ENCODE results near the gene IFITM1.
"Not testable (repeated sequence)": the region's sequence is repeated elsewhere in the genome, so short reads cannot be mapped to it uniquely, and the experiment has no call there.

The IFITM1 gene

GRCh38 chr11:350723-351255 is 36.9 kb downstream of the IFITM1 start:
- DNase-seq: no peak

GRCh38 chr11:351411-351810 is 37.6 kb downstream of the IFITM1 start:
- DNase-seq: no peak

- no peak for DNase-seq
Measured at GRCh38 chr11:352456-353031, 38.7 kb downstream of the IFITM1 start.

GRCh38 chr11:353179-353873 is 39.5 kb downstream of the IFITM1 start:
- DNase-seq: no peak

- no peak for DNase-seq
Measured at GRCh38 chr11:355581-356458, 42.0 kb downstream of the IFITM1 start.

- DNase-seq: no peak
Measured at GRCh38 chr11:356610-357009, 42.8 kb downstream of the IFITM1 start.

- DNase-seq: no peak
Measured at GRCh38 chr11:357582-357981, 43.7 kb downstream of the IFITM1 start.

- no peak for DNase-seq
Measured at GRCh38 chr11:358129-358800, 44.4 kb downstream of the IFITM1 start.

GRCh38 chr11:359181-359714 is 45.4 kb downstream of the IFITM1 start:
- DNase-seq: no peak

GRCh38 chr11:360326-361280 is 46.8 kb downstream of the IFITM1 start:
- DNase-seq: no peak

- no peak for DNase-seq
Measured at GRCh38 chr11:362642-363442, 49.0 kb downstream of the IFITM1 start.

- DNase-seq: not testable (repeated sequence)
Measured at GRCh38 chr11:363443-363805, 49.6 kb downstream of the IFITM1 start.

GRCh38 chr11:363948-364761 is 50.3 kb downstream of the IFITM1 start:
- peak; percentile 11 for DNase-seq
